HG02943 (cell line): ENCODE results near the gene ZGRF1.
"Not testable (repeated sequence)": the region's sequence is repeated elsewhere in the genome, so short reads cannot be mapped to it uniquely, and the experiment has no call there.

Experiments
- ATAC-seq: cut with Tn5 transposase; IDR thresholded peaks from one replicate; pipeline ENCODE4 v1.9.1; 2021; ENCODE audit warnings: mild to moderate bottlenecking, low read depth, moderate library complexity; ENCODE audit not compliant: unreplicated experiment

ZGRF1 gene

DNA sequence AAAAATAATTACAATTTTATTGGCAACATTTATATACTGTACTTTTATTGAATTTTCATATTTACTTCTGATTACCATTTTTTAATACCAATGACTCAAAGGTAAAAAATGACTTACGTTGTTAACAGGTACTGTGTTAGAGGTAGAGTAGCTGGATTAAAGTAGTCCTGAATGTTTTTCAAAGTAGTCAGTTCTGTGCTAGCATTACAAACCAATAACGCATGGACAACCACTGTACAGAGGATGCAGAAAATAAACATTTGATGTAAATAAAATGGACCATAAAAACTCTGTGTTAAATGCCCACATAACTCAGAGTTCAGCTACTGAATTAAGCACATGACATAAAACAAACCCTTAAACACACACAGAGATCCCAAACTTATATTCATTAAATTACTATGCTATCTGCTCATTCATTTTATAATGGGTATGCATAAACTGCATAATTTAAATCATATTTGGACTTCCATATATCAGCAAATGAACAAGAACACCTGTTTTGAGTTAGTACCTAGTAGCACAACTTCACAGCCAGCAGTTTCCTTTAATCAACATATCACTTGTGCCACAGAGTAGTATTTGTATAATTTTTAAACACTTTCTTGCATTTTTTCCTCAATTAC is 74.3 kb downstream of the ZGRF1 start:
- ATAC-seq = no peak

DNA sequence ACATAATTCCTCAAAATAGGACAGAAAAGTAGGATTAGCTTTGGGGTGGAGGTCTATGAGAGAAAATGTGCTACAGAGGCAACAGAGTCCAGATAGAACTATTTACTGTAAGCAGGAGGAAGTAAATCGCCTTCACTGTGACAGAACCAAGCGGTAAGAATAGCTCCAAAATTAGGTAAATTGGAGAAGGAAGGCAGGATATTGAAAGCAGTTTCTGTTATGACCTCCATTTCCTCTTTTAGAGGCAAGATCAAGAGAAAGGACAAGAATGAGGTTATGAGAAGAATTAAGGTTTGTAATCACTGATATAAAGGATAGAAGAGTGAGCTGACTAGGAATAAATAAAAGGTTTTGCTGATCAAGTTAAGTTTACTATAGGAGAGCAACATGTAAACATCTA is 76.6 kb downstream of the ZGRF1 start:
- ATAC-seq = no peak

DNA sequence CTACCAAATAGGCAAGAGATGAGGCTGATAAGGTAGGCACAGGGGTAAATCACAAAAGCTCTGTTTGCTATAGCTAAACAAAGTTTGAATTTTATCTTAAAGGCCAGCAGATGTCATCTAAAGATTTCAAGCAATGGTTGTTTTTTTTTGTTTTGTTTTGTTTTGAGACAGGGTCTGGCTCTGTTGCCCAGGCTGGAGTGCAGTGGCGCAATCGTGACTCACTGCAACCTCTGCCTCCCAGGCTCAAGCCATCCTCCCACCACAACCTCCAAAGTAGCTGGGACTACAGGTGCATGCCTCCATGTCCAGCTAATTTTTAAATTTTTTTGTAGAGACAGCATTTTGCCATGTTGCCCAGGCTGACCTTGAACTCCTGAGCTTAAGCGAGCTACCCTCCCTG is 77.7 kb downstream of the ZGRF1 start:
- no peak for ATAC-seq

DNA sequence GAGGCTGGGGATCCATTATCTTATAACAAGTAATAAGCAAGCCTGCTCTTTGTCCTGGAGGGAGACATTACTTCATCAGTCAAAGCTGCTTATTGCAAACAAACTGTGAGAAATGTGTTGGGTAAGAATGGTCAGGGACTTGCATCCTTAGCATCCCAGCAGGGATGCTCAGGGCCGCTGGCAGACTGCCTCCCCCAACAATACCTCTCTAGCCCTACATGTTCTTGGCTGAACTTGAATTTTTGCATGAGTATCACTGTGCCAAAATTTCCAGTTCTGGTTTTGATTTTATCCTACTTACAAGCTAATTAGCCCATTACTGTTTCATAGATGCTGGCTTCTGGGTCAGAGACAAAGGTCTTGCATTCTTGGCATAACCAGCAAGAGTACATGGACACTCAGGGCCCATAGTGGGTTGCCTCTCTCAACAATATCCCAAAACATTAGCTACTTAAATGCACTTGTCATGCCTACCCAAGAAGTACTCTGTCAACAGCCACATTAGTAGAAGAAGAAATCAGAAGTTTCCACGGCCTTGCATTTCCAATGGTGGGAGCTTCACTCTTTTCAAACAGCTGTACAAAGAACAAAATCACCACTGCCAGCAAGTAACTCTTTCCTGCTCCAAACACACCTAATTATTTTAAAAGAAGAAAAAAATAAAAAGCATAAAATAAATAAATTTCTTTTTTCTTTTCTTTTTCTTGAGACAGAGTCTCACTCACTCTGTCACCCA is 78.9 kb downstream of the ZGRF1 start:
- ATAC-seq = no peak

DNA sequence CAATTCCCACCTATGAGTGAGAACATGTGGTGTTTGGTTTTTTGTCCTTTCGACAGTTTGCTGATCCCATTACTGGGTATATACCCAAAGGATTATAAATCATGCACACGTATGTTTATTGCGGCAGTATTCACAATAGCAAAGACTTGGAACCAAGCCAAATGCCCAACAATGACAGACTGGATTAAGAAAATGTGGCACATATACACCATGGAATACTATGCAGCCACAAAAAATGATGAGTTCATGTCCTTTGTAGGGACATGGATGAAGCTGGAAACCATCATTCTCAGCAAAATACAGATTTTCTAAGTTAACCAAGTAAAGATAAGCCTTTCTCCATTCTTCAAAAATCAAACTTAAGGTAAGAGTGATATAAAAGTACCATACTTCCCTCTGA is 82.4 kb downstream of the ZGRF1 start:
- not testable (repeated sequence) for ATAC-seq

DNA sequence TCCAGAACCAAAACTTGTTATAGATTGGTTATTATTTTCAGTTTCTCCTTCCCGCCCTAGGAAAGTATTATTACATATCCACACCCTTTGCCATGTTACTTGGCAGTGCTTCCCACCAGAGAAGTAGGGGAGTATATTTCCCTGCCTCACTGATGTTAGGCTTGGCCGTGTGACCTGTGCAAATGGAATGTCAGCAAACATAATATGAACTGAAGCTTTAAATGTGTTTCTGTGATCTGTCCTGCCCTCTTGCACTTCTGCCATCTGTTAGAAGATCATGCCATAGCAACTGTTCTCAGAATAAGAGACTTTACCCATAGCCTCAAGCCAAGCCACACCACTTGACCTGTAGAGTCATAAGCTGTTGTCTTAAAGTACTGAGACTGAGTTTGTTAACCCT is 84.0 kb downstream of the ZGRF1 start:
- no peak for ATAC-seq

DNA sequence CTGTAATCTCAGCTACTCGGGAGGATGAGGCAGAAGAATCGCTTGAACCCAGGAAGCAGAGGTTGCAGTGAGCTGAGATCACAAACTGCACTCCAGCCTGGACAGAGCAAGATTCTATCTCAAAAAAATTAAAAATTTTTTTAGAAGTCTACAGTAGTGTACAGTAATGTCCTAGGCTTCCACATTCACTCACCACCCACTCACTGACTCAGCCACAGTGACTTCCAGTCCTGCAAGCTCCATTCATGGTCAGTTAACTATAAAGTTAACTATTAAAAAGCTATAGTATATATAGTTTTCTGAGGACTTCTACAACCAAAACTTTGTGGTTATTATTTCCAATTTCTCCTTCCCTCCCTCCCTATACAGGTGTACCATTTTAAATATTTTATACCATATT is 86.0 kb downstream of the ZGRF1 start:
- no peak for ATAC-seq

DNA sequence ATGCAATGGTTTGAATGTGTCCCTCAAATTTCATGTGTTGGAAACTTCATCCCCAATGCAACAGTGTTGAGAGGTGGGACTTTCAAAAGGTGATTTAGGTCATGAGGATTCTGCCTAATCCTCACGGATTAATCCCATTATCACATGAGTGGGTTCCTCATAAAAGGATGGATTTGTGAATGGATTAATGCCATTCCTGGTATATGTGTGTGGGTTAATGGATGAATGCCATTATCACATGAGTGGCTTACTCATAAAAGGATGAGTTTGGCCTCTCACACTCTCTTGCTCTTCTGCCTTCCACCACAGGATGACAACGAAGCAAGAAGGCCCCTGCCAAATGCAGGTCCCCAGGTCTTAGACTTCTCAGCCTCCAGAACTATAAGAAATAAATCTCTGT is 90.2 kb downstream of the ZGRF1 start:
- no peak for ATAC-seq

DNA sequence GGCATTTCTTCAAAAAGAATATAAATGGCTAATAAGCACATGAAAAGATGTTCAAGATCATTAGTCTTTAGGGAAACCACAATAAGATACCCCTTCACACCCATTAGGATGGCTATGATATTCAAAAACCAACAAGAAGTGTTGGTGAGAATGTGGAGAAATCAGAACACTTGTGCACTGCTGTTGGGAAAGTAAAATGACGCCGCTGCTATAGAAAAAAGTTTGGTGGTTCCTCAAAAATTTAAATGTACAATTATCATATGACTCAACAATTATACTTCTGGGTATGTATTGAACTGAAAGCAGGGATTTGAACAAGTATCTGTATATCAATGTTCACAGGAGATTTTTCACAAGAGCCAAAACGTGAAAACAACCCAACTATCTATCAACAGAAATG is 91.4 kb downstream of the ZGRF1 start:
- no peak for ATAC-seq

DNA sequence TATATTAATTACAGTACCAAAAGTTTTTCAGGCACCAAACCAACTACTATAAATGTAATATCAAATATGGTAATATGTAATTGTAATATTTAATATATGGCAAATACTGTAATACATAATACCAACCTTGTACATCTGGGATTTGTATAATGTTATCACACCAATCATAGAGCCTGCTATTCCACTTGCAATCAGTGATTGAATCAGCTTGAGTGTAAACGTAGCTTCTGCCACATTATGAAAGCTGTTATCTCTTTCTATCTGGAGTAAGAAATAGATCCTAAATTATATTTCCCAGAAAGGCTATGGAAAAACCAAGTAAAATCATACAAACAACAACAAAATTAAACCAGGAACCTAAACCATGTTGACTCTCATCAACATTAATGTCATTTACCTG is 96.0 kb downstream of the ZGRF1 start:
- ATAC-seq = no peak

DNA sequence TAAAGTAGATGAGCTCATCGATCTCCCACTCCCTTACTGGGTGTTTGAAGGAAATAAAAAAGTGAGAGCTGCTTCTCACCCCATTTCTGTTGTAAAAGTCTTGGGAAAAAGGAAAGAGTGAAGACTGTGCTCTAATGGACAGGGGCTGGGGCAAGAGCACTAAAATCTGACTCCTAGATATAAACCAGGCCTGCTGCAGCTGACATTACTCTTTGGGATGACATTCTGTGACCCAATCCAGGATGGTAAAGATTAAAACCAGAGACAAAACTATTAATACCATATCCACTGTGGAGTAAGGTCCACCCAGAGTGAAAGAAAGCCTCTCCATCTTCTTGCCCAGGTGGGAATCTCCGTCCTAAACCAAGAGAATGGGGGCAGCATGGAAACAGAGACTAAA is 100.6 kb downstream of the ZGRF1 start:
- ATAC-seq = no peak

DNA sequence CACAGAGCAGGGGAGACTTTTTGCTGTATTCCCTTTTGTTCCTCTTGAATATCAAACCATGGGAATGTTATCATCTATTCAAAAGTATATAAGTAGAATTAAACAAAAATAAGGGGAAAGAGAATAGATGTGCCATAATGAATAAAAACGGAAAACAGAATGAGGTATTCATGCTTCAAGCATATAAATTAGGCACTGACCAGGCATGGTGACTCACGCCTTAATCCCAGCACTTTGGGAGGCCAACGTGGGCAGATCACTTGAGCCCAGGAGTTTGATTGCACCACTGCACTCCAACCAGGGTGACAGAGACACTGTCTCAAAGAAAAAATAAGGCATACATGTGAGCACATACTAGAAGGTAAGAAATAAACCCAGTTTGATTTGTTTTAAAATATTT is 104.4 kb downstream of the ZGRF1 start:
- no peak for ATAC-seq

DNA sequence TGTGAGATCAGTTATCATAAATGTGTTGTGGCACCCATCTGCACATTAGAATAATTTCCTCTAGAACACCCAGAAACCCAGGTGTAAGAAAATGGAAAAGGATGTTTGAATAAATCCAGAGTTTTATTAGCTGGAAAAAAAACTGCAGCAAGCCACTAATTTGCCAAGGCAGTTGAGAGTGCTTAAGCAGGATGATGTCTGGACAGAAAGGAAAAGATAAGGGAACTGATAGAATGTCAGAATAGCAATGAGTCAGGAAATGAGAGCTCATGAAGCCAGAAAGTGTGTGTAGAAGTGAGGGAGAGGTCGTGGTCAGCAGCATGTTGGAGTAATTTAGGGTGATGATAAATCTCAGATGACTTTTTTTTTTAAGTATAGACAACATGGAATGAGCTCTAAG is 105.6 kb downstream of the ZGRF1 start:
- no peak for ATAC-seq

DNA sequence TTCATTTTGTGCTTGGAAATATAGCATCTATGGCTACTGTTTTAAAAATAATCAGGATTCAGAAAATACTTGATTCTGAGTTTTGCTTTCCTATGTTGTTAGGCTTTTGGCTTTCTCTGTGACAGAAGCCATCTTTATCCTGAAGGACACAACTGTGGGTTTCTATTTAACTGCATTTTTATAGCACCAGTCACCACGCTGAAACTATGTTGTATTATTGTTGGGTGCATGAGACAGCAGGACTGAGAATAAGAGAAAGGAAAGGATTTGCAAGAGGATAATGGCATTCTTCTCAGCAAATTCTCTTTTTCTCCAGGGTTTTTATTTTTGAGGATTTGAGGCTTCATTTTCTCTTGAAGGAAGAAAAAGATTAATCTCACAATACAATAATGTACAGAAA is 110.6 kb downstream of the ZGRF1 start:
- ATAC-seq = no peak

DNA sequence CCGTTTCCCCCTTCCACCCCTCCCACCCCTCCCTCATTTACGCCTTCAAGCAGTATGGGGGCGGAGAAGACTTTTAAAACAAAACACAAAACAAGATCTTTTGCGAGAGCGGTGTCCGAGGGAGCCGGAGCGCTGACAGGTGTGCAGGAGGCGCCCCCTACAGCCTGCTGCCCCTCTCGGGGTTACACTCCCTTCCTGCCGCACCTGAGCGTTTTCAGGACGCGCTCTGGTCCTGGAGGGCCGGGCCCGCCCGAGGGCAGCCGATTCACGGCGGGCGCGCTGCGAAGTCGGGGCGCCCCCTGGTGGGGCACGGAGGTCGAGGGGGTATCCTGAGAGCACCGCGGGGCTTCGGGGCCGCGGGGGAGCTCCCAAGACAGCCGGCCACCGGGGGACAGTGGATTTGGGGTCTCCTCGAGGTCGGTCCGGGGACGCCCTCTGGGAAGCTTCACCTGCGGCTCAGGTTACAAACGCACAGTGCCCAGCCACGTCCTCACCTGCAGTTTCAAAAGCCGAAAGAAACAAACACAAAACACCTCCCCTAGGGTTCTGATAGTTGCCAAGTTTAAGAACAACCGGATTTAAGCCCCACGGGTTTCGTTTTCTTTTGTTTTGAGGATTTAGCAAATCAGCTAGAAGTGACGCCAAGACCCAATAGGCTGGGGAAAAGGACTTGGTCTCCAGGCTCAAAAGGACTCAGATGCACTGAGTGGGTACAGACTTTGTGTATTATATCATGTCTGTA is 112.8 kb downstream of the ZGRF1 start:
- ATAC-seq = peak; percentile 67

DNA sequence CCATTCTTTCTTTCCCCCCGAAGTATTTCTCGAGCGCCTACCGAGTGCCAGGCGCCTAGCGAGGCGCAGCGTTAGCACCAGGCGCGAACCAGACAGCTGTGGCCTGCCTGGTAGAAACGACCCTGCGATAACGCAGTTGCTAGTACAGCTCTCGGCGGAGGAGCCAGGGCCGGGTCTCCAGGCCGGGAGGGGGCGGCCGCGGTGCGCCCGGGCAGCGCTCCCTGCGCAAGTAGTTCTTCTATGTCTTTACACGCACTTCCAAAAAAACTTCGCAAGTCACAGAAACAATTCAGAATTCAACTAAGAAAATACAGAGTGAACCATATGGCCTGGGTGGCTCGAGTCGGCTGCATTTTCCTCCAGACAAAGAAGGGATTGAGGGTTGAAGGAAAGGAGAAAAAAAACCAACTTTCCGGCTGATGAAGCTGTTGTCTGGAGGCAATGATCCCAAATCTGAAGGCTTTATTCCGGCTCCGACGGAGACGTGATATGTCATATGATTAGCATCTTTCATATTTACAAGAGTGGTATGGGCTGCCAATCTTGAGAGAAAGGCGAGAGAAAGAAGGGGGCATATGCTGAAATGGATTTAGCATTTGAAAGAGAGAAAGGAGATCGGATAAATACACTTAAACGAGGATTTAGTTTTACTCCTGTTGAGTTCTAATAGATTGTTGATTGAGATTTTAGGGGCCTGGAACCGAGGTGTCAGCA is 113.5 kb downstream of the ZGRF1 start:
- peak; percentile 40 for ATAC-seq

DNA sequence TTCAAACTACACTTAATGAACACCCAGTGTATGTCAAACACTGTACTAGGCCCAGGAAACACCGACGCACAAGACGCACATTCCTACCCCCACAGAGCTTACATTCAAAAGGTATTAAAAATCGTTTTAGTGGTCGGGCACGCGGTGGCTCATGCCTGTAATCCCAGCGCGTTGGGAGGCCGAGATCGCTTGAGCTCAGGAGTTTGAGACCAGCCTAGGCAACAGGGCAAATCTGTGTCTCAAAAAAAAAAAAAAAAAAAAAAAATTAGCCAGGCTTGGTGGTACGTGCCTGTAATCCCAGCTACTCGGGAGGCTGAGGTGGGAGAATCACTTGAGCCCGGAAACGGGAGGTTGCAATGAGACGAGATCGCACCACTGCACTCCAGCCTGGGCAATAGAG is 114.3 kb downstream of the ZGRF1 start:
- not testable (repeated sequence) for ATAC-seq

DNA sequence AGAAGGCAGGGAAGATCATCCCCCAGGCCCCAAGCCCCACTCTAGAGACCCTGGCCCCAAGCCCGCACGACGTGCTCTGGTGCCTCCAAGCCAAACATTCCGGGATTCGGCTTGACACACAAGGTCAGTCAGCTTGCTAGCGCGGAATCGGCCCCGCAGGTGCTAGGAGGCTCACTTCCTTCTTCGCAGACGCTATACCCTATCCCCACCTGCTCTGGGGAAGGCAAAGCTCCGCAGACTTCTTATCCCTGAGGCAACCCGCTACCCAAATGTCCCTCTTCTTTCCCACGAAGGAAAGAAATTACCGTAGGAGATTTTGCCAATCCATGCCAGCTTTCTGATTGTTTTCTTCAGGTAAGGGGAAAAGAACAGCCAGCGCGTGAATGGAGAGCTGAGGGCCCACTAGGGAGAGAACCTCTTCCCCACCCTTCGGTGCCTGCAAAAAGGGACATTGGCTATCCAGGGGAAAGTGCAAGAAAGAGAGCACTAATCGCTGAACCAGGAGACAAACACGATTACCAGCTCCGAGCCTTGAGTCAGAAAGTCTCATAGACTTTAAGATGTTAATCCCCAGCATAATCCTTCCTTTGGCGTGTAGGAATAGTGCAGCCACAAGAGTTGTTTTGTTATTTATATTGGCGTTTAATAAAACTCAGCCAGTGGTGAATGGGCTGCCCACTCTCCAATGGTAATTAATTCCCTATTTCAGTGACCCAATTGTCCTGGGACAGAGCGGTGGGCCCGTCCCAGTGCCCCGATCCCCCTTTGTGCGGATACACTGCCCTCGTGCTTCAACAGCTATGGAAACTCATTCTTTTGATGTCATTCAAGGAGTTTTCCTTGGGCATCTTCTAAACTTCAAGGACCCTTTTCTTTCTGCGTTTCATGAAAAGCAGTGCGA is 115.3 kb downstream of the ZGRF1 start:
- ATAC-seq = no peak

DNA sequence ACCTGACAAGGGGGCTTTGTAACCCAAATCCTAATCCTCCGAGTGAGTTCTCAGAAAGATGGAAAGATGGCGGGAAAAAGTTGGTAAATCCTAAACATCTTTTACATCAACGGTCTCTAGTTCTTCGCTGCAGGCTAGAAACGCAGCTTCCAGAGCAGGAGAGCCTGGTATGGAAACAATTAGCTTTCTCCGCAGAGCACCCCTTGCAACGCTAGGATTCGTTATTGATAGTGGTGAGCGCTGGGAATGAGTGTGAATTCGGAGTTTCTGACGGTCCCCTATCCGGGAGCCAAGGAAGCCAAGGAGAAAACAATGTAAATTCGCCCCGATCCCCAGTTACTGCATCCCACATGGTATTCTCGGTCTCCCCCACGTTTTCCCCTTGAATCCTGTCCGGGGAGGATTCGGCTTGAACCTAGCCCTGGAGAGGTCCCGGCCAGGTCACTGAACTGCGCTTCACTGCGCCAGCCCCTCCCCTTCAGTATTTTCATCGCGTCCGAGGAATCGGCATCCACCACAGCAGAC is 116.0 kb downstream of the ZGRF1 start:
- ATAC-seq = no peak
